Astrocyte (in vitro differentiated cells and primary cell): ENCODE measurements around the gene DLX6.

ENCODE experiments used
- EZH2 ChIP-seq: IDR thresholded peaks from 2 replicates; pipeline ENCODE4 v1.6.1; 2012; ENCODE audit warnings: mild to moderate bottlenecking, low read length, inconsistent platforms; ENCODE audit not compliant: insufficient read depth
- TF ChIP-seq, protein P1 (sequence below): IDR thresholded peaks from 2 replicates; pipeline ENCODE4 v1.5.1; 2011; ENCODE audit warnings: low read depth, mild to moderate bottlenecking, inconsistent platforms, low read length, moderate library complexity; ENCODE audit not compliant: insufficient read depth

- no peak for TF ChIP-seq EZH2
- TF ChIP-seq, protein P1, sequence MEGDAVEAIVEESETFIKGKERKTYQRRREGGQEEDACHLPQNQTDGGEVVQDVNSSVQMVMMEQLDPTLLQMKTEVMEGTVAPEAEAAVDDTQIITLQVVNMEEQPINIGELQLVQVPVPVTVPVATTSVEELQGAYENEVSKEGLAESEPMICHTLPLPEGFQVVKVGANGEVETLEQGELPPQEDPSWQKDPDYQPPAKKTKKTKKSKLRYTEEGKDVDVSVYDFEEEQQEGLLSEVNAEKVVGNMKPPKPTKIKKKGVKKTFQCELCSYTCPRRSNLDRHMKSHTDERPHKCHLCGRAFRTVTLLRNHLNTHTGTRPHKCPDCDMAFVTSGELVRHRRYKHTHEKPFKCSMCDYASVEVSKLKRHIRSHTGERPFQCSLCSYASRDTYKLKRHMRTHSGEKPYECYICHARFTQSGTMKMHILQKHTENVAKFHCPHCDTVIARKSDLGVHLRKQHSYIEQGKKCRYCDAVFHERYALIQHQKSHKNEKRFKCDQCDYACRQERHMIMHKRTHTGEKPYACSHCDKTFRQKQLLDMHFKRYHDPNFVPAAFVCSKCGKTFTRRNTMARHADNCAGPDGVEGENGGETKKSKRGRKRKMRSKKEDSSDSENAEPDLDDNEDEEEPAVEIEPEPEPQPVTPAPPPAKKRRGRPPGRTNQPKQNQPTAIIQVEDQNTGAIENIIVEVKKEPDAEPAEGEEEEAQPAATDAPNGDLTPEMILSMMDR: no peak
These were observed 5.8 kb downstream of the DLX6 start for GRCh38 chr7:97011104-97011503.
